Stimulated activated CD8-positive, alpha-beta memory T cell treated with anti-CD3 and anti-CD28 coated beads, Interleukin-4, amount 100 ng/mL, for 48 hours (primary cell): Measurements from ENCODE around the gene HECW1.

Source experiments
- DNase-seq: peaks from one replicate; pipeline ENCODE4 v3.0.0-alpha.2; 2020

Gene HECW1

GRCh38 chr7:43274752-43275151 lies 162.3 kb downstream of the HECW1 start:
- DNase-seq = no peak

GRCh38 chr7:43276547-43276946 lies 164.1 kb downstream of the HECW1 start:
- DNase-seq = no peak

GRCh38 chr7:43278088-43278644 lies 165.7 kb downstream of the HECW1 start:
- DNase-seq = no peak

- no peak for DNase-seq
Observed at GRCh38 chr7:43281268-43281667, 168.8 kb downstream of the HECW1 start.

GRCh38 chr7:43283706-43284105 lies 171.3 kb downstream of the HECW1 start:
- DNase-seq = no peak

- no peak for DNase-seq
Observed at GRCh38 chr7:43289826-43290225, 177.4 kb downstream of the HECW1 start.

GRCh38 chr7:43290978-43291377 lies 178.5 kb downstream of the HECW1 start:
- DNase-seq = no peak

GRCh38 chr7:43291789-43292188 lies 179.3 kb downstream of the HECW1 start:
- DNase-seq = no peak

GRCh38 chr7:43292384-43292783 lies 179.9 kb downstream of the HECW1 start:
- no peak for DNase-seq

- DNase-seq = no peak
Observed at GRCh38 chr7:43294080-43294630, 181.7 kb downstream of the HECW1 start.

GRCh38 chr7:43295429-43295828 lies 183.0 kb downstream of the HECW1 start:
- DNase-seq = no peak

GRCh38 chr7:43296306-43296705 lies 183.9 kb downstream of the HECW1 start:
- DNase-seq = no peak

GRCh38 chr7:43298617-43299016 lies 186.2 kb downstream of the HECW1 start:
- DNase-seq = no peak

- DNase-seq = no peak
Observed at GRCh38 chr7:43300121-43300520, 187.7 kb downstream of the HECW1 start.

GRCh38 chr7:43302211-43302711 lies 189.8 kb downstream of the HECW1 start:
- peak; percentile 53 for DNase-seq

- DNase-seq = no peak
Observed at GRCh38 chr7:43302773-43303460, 190.5 kb downstream of the HECW1 start.

- peak; percentile 77 for DNase-seq
Observed at GRCh38 chr7:43303740-43304241, 191.3 kb downstream of the HECW1 start.

- DNase-seq = no peak
Observed at GRCh38 chr7:43306404-43306803, 194.0 kb downstream of the HECW1 start.

- DNase-seq = no peak
Observed at GRCh38 chr7:43307522-43307921, 195.1 kb downstream of the HECW1 start.

GRCh38 chr7:43308913-43309705 lies 196.7 kb downstream of the HECW1 start:
- no peak for DNase-seq

- DNase-seq = no peak
Observed at GRCh38 chr7:43309706-43310022, 197.2 kb downstream of the HECW1 start.

GRCh38 chr7:43311052-43311451 lies 198.6 kb downstream of the HECW1 start:
- no peak for DNase-seq

- no peak for DNase-seq
Observed at GRCh38 chr7:43311694-43312093, 199.2 kb downstream of the HECW1 start.
